ENCODE results near the gene KISS1.

Gene KISS1

DNA sequence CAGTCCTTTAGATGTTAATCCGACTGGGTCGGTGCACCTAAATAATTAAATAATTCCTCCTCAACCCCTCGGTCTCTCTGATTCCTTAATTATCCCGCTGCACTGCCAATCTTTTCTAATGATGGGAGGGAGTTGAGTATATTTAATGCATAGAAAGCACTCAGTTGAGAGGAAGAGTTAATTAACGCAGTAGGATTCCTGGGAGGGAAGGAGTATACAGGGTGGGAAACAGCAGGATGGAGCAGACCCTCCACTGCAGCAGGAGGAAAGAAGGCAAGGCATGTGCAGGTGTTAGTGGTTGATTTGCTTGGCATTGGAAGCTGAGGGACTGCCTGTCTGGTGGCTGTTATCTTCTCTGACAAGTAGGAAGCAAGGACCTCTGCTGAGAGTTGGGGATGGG, 20.2 kb downstream of the KISS1 start:
- Histone ChIP-seq H3F3A (ENCODE audit: insufficient read depth, low read length) (no peaks in the 10 kb centered on the region), H3K4me2 (ENCODE audit: low read length) (no peak overlapping the region), H3K79me2 (ENCODE audit: insufficient read depth, low read length) (no peaks in the 10 kb centered on the region), H3K9ac (ENCODE audit: low read length) (no peak overlapping the region), H3K9me3 (ENCODE audit: low read length) (no peaks in the 10 kb centered on the region; the same call in 1 of the 2 replicates), H3K4me1 (ENCODE audit: insufficient read depth, low read length, severe bottlenecking) (no peaks in the 10 kb centered on the region), H3K36me3 (ENCODE audit: insufficient read depth, low read length) (no peaks in the 10 kb centered on the region), H3K9me2 (ENCODE audit: low read depth, low read length) (no peaks in the 10 kb centered on the region), H2AFZ (ENCODE audit: low read length) (no peak overlapping the region), H4K20me1 (ENCODE audit: insufficient read depth, low read length) (no peaks in the 10 kb centered on the region), H3K4me3 (ENCODE audit: low read depth, low read length, poor library complexity, severe bottlenecking) (no peak overlapping the region), H3K27me3 (ENCODE audit: insufficient read depth, low read length) (no peaks in the 10 kb centered on the region), H3K27ac (ENCODE audit: low read depth, low read length, poor library complexity, severe bottlenecking) (no peak overlapping the region)
- no peak for TF ChIP-seq EZH2 (IDR thresholded peaks at IDR 0.05; ENCODE audit: borderline replicate concordance, low read length)
- TF ChIP-seq, protein P1, sequence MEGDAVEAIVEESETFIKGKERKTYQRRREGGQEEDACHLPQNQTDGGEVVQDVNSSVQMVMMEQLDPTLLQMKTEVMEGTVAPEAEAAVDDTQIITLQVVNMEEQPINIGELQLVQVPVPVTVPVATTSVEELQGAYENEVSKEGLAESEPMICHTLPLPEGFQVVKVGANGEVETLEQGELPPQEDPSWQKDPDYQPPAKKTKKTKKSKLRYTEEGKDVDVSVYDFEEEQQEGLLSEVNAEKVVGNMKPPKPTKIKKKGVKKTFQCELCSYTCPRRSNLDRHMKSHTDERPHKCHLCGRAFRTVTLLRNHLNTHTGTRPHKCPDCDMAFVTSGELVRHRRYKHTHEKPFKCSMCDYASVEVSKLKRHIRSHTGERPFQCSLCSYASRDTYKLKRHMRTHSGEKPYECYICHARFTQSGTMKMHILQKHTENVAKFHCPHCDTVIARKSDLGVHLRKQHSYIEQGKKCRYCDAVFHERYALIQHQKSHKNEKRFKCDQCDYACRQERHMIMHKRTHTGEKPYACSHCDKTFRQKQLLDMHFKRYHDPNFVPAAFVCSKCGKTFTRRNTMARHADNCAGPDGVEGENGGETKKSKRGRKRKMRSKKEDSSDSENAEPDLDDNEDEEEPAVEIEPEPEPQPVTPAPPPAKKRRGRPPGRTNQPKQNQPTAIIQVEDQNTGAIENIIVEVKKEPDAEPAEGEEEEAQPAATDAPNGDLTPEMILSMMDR (IDR thresholded peaks at IDR 0.05; ENCODE audit: low read length): no peak

DNA sequence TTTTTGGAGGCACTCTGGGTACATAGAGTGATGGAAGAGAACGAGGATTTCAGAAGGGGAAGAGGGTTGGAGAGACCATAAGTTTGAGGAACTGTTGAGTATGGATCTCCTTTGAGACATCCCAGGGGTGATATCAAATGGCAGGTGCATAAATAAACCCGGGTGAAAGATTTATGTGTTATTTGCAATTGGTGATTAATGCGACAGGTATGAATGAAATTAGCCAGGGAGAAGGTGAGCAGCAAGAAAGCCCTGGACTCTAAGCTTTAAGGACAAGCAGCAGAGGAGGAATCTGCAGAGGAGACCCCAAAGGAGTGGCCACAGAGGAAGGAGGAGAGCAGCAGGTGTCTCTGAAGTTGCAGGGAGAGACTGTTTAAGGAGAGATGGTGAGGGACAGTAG, 21.3 kb downstream of the KISS1 start:
- Histone ChIP-seq H3K9me2 (ENCODE audit: low read depth, low read length) (no peaks in the 10 kb centered on the region), H3K9me3 (ENCODE audit: low read length) (peaks cover 10% of the 10 kb centered on the region; the same call in 1 of the 2 replicates), H3K4me1 (ENCODE audit: insufficient read depth, low read length, severe bottlenecking) (no peaks in the 10 kb centered on the region), H2AFZ (ENCODE audit: low read length) (no peak overlapping the region), H3K9ac (ENCODE audit: low read length) (no peak overlapping the region), H3K27ac (ENCODE audit: low read depth, low read length, poor library complexity, severe bottlenecking) (no peak overlapping the region), H3K79me2 (ENCODE audit: insufficient read depth, low read length) (no peaks in the 10 kb centered on the region), H3F3A (ENCODE audit: insufficient read depth, low read length) (no peaks in the 10 kb centered on the region), H3K4me2 (ENCODE audit: low read length) (no peak overlapping the region), H3K27me3 (ENCODE audit: insufficient read depth, low read length) (no peaks in the 10 kb centered on the region), H3K4me3 (ENCODE audit: low read depth, low read length, poor library complexity, severe bottlenecking) (no peak overlapping the region), H4K20me1 (ENCODE audit: insufficient read depth, low read length) (no peaks in the 10 kb centered on the region), H3K36me3 (ENCODE audit: insufficient read depth, low read length) (no peaks in the 10 kb centered on the region)
- TF ChIP-seq EZH2 (IDR thresholded peaks at IDR 0.05; ENCODE audit: borderline replicate concordance, low read length): no peak
- TF ChIP-seq, protein P1 (IDR thresholded peaks at IDR 0.05; ENCODE audit: low read length): no peak

DNA sequence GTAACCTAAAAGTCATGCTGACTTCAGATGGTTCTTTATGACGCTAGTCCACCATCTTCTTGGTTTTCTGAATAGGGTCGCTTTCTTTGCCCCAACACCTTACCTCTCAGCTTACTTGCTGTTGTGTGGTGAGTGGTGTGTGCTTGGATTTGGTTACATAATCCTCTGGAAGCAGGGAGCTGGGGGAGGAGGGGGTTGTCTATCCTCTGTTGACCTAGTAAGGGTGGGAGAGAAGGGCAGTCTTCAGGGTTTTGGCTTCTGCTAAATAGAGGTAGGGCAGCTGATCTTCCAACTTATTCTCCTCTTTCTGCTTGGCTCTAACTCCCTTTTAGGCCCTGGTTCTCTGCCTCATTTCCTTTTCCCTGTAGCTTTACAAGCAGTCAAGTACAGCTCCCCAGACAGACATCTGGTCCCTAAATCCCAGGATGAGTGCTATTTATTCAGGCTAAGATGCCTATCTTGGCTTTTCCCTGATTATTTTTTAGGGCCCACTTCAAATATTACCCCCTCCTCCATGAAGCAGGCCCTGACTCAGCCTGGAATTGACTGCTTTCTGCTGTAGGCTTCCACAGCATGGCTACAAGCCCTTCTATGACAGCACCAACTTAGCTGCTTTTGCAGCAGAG, 23.8 kb downstream of the KISS1 start:
- TF ChIP-seq, protein P1 (IDR thresholded peaks at IDR 0.05; ENCODE audit: low read length): no peak
- no peak for TF ChIP-seq EZH2 (IDR thresholded peaks at IDR 0.05; ENCODE audit: borderline replicate concordance, low read length)
- no peak overlapping the region for H2AFZ ChIP-seq (ENCODE audit: low read length)
- no peaks in the 10 kb centered on the region for H3K9me2 ChIP-seq (ENCODE audit: low read depth, low read length)

More for the DNA sequence above, 23.8 kb downstream of the KISS1 start:
- H3K27ac ChIP-seq (ENCODE audit: low read depth, low read length, poor library complexity, severe bottlenecking): no peak overlapping the region
- H4K20me1 ChIP-seq (ENCODE audit: insufficient read depth, low read length): no peaks in the 10 kb centered on the region
- no peaks in the 10 kb centered on the region for H3K27me3 ChIP-seq (ENCODE audit: insufficient read depth, low read length)
- H3K4me3 ChIP-seq (ENCODE audit: low read depth, low read length, poor library complexity, severe bottlenecking): no peak overlapping the region
- no peaks in the 10 kb centered on the region for H3K4me1 ChIP-seq (ENCODE audit: insufficient read depth, low read length, severe bottlenecking)
- no peaks in the 10 kb centered on the region for H3K36me3 ChIP-seq (ENCODE audit: insufficient read depth, low read length)
- H3K9ac ChIP-seq (ENCODE audit: low read length): no peak overlapping the region
- H3F3A ChIP-seq (ENCODE audit: insufficient read depth, low read length): no peaks in the 10 kb centered on the region
- H3K4me2 ChIP-seq (ENCODE audit: low read length): no peak overlapping the region
- no peaks in the 10 kb centered on the region for H3K79me2 ChIP-seq (ENCODE audit: insufficient read depth, low read length)
- peaks cover 22% of the 10 kb centered on the region for H3K9me3 ChIP-seq (ENCODE audit: low read length)

All from OCI-LY1 (cell line).